ENCODE results near the gene SLC44A1.

- TF ChIP-seq EZH2 (IDR thresholded peaks at IDR 0.05; ENCODE audit: insufficient read depth, poor library complexity, severe bottlenecking) (no peak), EZH2phosphoT487 (IDR thresholded peaks at IDR 0.05; ENCODE audit: insufficient read depth, low read depth) (no peak)
Measured at GRCh38 chr9:105345626-105346025, 101.2 kb downstream of the SLC44A1 start.

Measured in GM23248 (cell line).